C4-2B (cell line): ENCODE data around the gene MEA1.

ENCODE experiments used
- H3K27ac ChIP-seq: fragments of 450-650 bp; 2 replicates; pipeline ENCODE4 v1.5.1; 2017
- ZFX ChIP-seq: fragments of 450-650 bp; IDR thresholded peaks from 2 replicates; pipeline ENCODE4 v1.6.1; 2017
- TF ChIP-seq, protein P1 (sequence below): fragments of 450-650 bp; conservative IDR thresholded peaks from 2 replicates; pipeline ENCODE4 v1.5.1; 2017; ENCODE audit warnings: mild to moderate bottlenecking

Gene MEA1

DNA sequence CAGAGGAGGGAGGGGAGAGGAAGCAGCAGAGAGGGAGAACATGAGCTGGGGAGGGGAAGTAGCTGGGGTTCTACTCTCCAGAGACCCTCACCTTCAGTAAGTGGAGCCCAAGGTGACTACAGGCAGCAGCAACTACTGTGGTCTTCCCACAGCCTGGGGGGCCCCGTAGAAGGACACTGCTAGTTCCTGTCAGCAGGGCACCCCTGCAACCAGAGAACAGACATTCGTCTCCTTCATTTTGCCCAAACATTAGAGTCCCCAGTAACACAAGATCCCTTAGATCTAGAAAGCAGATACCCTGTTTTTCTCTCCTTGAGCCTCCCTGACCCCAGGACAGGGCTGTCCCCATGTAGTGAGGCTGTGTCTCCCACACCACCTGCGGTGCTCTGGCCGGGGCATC, 45.0 kb downstream of the MEA1 start:
- TF ChIP-seq, protein P1, sequence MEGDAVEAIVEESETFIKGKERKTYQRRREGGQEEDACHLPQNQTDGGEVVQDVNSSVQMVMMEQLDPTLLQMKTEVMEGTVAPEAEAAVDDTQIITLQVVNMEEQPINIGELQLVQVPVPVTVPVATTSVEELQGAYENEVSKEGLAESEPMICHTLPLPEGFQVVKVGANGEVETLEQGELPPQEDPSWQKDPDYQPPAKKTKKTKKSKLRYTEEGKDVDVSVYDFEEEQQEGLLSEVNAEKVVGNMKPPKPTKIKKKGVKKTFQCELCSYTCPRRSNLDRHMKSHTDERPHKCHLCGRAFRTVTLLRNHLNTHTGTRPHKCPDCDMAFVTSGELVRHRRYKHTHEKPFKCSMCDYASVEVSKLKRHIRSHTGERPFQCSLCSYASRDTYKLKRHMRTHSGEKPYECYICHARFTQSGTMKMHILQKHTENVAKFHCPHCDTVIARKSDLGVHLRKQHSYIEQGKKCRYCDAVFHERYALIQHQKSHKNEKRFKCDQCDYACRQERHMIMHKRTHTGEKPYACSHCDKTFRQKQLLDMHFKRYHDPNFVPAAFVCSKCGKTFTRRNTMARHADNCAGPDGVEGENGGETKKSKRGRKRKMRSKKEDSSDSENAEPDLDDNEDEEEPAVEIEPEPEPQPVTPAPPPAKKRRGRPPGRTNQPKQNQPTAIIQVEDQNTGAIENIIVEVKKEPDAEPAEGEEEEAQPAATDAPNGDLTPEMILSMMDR: no peak
- no peak overlapping the region for H3K27ac ChIP-seq

DNA sequence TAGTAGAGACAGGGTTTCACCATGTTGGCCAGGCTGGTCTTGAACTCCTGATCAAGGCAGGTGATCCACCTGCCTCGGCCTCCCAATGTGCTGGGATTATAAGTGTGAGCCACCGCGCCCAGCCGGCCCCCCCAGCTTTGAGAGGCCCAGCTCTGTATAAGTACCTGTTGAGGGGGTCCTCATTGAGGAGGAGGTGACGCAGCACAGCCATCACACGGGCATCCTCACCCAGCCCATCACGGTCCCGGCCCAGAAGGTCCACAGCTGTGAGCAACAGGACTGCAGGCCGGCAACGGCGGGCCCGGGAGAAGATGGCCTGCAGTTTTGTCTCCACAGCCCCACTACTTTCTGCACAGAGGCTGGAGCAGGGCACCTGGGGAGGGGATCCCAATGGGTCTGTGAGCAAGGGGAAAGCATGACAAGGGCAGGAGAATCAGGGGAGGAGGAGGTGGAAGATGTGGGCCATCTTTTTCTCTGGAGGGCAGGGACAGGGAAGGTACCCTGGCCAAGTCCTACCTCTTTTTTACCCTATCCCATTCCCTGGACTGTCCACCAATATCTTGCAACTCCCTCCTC, 45.5 kb downstream of the MEA1 start:
- no peak overlapping the region for H3K27ac ChIP-seq
- no peak for TF ChIP-seq ZFX
- TF ChIP-seq, protein P1: no peak

DNA sequence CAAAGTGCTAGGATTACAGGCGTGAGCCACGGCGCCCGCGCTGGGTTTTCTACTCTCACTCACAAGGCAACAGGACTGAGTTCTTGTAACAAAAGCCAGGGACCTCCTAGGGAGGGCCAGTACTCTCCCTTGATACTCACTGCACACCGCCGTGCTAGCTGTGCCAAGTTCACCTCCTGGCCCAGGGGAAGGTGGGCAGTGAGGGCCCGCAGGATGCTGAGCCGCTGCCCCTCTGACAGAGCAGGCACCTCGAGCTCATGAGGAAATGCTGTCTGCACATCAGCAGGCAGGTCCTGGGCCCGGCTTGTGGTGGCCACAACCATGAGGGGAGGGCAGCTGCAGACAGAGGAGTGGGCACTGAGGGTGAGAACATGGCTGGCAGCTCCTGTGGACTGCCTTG, 46.5 kb downstream of the MEA1 start:
- TF ChIP-seq, protein P1: no peak
- TF ChIP-seq ZFX: no peak
- H3K27ac ChIP-seq: no peak overlapping the region

DNA sequence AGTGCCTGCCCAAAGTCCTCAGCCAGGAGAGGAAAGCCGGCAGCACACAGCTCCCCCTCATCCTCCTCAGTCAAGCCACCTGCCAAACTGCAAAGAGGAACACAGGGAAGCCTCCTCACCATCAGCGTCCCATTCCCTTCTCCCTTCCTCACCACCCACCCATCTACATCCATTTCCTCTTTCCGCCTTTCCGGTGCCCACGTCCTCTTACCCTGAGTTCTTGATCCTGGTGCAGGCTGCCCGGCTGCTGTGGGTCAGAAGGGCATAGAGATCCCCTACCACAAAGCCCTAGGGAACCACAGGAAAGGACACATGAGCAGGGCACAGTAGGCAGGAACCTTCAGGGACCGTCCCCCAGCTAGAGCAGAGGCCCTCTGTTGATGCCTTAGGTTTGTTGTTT, 47.2 kb downstream of the MEA1 start:
- no peak for TF ChIP-seq ZFX
- TF ChIP-seq, protein P1: no peak
- H3K27ac ChIP-seq: no peak overlapping the region

DNA sequence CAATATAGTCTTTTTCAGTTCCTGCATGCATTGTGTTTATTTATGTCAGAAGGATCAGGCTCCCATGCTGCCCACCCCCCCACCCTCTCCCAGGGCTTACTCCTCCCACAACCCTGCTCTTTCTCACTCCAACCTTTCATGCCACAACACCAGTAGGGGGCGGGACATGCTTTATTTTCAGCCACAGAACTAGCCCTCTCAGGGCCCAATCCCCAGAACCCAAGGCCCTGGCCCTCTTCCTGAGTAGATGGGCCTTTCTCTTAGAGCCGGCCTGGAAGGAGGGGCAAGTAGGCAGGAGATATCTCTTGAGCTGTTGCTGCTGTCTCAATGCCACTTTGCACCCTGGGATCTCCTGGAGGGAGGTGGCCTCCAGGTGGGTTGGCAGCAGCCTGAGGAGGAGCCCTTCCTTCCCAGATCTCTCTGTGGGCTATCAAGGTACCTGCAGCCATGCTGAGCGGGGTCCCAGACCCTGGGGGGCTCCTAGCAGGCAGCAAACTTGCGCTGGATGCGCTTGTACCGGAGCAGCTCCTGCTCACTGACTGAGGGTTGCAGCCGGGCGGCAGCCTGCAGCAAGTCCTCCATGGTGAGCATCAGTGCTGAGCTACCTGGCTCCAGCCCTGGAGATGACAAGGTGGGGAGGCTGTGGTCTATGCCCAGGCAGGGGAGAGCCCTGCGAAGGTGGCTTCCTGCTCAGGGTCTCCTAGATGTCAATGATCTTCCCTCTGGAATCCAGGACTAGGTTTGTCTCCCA, 49.7 kb downstream of the MEA1 start:
- H3K27ac ChIP-seq: no peak overlapping the region
- TF ChIP-seq ZFX: no peak
- TF ChIP-seq, protein P1: no peak; the same call in 1 of the 2 replicates

DNA sequence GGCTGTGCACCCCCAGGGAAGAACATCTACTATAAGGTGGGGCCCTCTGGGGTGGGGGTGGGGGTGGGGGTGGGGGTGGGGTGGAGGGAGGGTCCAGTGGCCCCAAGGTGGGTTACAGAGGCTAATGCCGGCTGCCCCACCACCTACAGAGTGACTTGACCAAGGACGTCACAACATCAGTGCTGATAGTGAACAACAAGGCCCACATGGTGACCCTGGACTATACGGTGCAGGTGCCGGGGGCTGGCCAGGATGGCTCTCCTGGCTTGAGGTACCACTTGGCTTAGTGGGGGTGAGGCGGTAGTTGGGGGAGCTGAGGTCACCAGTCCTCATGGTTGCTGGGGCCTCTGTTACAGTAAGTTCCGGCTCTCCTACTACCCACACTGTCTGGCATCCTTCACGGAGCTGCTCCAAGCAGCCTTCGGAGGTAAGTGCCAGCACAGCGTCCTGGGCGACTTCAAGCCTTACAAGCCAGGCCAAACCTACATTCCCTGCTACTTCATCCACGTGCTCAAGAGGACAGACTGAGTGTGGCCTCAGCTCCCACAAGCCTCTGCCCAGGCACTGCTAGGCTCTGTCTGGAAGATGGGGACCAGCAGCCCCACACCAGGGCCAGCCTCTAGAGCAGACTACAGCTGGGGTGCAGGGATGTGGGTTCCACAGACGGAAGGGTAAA, 50.4 kb downstream of the MEA1 start:
- H3K27ac ChIP-seq: no peak overlapping the region
- TF ChIP-seq ZFX: no peak
- TF ChIP-seq, protein P1: no peak
